GM12801 (cell line): ENCODE data around the gene HOXC13.

Experiments used
- CTCF ChIP-seq: IDR thresholded peaks from one replicate; pipeline ENCODE4 v1.5.1; 2011; ENCODE audit warnings: control low read depth; ENCODE audit not compliant: insufficient read length; ENCODE audit errors: extremely low read depth

Gene HOXC13

GRCh38 chr12:53949631-53950436, 11.2 kb downstream of the HOXC13 start:
- no peak for TF ChIP-seq CTCF

GRCh38 chr12:53950437-53950773, 11.8 kb downstream of the HOXC13 start:
- TF ChIP-seq CTCF: no peak

- no peak for TF ChIP-seq CTCF
Observed at GRCh38 chr12:53950789-53951576, 12.4 kb downstream of the HOXC13 start.

- TF ChIP-seq CTCF: no peak
Observed at GRCh38 chr12:53951577-53952334, 13.1 kb downstream of the HOXC13 start.

- no peak for TF ChIP-seq CTCF
Observed at GRCh38 chr12:53952335-53952694, 13.7 kb downstream of the HOXC13 start.

- no peak for TF ChIP-seq CTCF
Observed at GRCh38 chr12:53952871-53953734, 14.5 kb downstream of the HOXC13 start.
